SK-N-SH (cell line): Measurements from ENCODE around the gene FETUB.

Experiments
- EP300 ChIP-seq, 2 experiments: IDR thresholded peaks; 2 replicates each; pipeline versions ENCODE4 v1.4.0 to v1.6.1; 2012; ENCODE audit warnings: borderline replicate concordance in 1 of 2, low read depth in 1 of 2, low read length in 1 of 2
- EZH2phosphoT487 ChIP-seq: fragments of 200-600 bp; sonication (generic); IDR thresholded peaks from 2 replicates; pipeline ENCODE4 v1.6.1; 2017; ENCODE audit warnings: low read depth, mixed run types, mild to moderate bottlenecking, antibody characterized with exemption, moderate library complexity, borderline replicate concordance
- FOXJ3 ChIP-seq: sonication (generic); formaldehyde crosslinking; IDR thresholded peaks from 2 replicates; pipeline ENCODE4 v1.5.1; 2020; ENCODE audit warnings: mild to moderate bottlenecking, missing genetic modification reagents
- MXI1 ChIP-seq: IDR thresholded peaks from 2 replicates; pipeline ENCODE4 v1.6.1; 2012; ENCODE audit warnings: mild to moderate bottlenecking, low read depth, low read length, improper control_type of control experiment
- NRF1 ChIP-seq: IDR thresholded peaks from 2 replicates; pipeline ENCODE4 v1.6.1; 2012; ENCODE audit warnings: low read depth, mild to moderate bottlenecking, low read length
- POLR2AphosphoS5 ChIP-seq: IDR thresholded peaks from 2 replicates; pipeline ENCODE4 v1.6.1; 2012; ENCODE audit warnings: low read depth, low read length
- SIN3A ChIP-seq: IDR thresholded peaks from 2 replicates; pipeline ENCODE4 v1.6.1; 2012; ENCODE audit warnings: low read depth, mild to moderate bottlenecking, low read length, moderate library complexity, borderline replicate concordance
- TCF12 ChIP-seq: IDR thresholded peaks from 2 replicates; pipeline ENCODE4 v1.4.0; 2012
- TEAD4 ChIP-seq: IDR thresholded peaks from 2 replicates; pipeline ENCODE4 v1.4.0; 2012; ENCODE audit warnings: mild to moderate bottlenecking, borderline replicate concordance; ENCODE audit not compliant: insufficient read depth
- YY1 ChIP-seq: IDR thresholded peaks from 2 replicates; pipeline ENCODE4 v1.4.0; 2012; ENCODE audit warnings: low read depth, mild to moderate bottlenecking
- TF ChIP-seq, protein P1 (sequence below): fragments of 200-600 bp; sonication (generic); IDR thresholded peaks from 2 replicates; pipeline ENCODE4 v1.6.1; 2017; ENCODE audit warnings: antibody characterized with exemption, mild to moderate bottlenecking, moderate library complexity
- TF ChIP-seq, protein P2 (sequence below): IDR thresholded peaks from 2 replicates; pipeline ENCODE4 v1.4.0; 2012; ENCODE audit warnings: low read depth, borderline replicate concordance
- TF ChIP-seq, protein P3 (sequence below): IDR thresholded peaks from 2 replicates; pipeline ENCODE4 v1.6.1; 2012; ENCODE audit warnings: mild to moderate bottlenecking, low read depth, low read length, moderate library complexity

DNA sequence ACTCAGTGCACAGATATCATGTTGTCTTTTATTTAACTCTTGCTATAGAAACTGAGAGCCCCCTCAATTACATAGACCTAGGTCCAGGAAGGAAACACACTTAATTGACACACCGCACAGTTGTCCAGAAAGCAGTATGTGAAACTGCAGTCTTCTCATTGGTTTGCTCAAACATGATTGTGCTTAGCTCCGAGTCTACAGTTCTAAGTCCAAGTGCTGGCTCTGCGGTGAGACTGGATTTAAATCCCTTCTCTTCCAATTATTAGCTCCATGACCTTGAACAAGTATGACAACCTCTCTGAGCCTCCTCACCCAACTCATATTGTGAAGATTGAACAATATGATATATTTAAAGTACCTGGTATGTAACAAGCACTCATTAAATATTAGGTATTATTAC lies 46.3 kb upstream of the FETUB start:
- TF ChIP-seq EP300 (IDR thresholded peaks at IDR 0.05; ENCODE audit: borderline replicate concordance in 1 of 2, low read depth in 1 of 2, low read length in 1 of 2) (no peak), EZH2phosphoT487 (no peak), NRF1 (no peak), YY1 (no peak), FOXJ3 (CRISPR knock-in tag) (no peak), TEAD4 (no peak), POLR2AphosphoS5 (no peak), MXI1 (no peak), TCF12 (no peak), SIN3A (no peak)
- TF ChIP-seq, protein P1, sequence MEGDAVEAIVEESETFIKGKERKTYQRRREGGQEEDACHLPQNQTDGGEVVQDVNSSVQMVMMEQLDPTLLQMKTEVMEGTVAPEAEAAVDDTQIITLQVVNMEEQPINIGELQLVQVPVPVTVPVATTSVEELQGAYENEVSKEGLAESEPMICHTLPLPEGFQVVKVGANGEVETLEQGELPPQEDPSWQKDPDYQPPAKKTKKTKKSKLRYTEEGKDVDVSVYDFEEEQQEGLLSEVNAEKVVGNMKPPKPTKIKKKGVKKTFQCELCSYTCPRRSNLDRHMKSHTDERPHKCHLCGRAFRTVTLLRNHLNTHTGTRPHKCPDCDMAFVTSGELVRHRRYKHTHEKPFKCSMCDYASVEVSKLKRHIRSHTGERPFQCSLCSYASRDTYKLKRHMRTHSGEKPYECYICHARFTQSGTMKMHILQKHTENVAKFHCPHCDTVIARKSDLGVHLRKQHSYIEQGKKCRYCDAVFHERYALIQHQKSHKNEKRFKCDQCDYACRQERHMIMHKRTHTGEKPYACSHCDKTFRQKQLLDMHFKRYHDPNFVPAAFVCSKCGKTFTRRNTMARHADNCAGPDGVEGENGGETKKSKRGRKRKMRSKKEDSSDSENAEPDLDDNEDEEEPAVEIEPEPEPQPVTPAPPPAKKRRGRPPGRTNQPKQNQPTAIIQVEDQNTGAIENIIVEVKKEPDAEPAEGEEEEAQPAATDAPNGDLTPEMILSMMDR: no peak
- TF ChIP-seq, protein P2, sequence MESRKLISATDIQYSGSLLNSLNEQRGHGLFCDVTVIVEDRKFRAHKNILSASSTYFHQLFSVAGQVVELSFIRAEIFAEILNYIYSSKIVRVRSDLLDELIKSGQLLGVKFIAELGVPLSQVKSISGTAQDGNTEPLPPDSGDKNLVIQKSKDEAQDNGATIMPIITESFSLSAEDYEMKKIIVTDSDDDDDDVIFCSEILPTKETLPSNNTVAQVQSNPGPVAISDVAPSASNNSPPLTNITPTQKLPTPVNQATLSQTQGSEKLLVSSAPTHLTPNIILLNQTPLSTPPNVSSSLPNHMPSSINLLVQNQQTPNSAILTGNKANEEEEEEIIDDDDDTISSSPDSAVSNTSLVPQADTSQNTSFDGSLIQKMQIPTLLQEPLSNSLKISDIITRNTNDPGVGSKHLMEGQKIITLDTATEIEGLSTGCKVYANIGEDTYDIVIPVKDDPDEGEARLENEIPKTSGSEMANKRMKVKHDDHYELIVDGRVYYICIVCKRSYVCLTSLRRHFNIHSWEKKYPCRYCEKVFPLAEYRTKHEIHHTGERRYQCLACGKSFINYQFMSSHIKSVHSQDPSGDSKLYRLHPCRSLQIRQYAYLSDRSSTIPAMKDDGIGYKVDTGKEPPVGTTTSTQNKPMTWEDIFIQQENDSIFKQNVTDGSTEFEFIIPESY: no peak
- TF ChIP-seq, protein P3, sequence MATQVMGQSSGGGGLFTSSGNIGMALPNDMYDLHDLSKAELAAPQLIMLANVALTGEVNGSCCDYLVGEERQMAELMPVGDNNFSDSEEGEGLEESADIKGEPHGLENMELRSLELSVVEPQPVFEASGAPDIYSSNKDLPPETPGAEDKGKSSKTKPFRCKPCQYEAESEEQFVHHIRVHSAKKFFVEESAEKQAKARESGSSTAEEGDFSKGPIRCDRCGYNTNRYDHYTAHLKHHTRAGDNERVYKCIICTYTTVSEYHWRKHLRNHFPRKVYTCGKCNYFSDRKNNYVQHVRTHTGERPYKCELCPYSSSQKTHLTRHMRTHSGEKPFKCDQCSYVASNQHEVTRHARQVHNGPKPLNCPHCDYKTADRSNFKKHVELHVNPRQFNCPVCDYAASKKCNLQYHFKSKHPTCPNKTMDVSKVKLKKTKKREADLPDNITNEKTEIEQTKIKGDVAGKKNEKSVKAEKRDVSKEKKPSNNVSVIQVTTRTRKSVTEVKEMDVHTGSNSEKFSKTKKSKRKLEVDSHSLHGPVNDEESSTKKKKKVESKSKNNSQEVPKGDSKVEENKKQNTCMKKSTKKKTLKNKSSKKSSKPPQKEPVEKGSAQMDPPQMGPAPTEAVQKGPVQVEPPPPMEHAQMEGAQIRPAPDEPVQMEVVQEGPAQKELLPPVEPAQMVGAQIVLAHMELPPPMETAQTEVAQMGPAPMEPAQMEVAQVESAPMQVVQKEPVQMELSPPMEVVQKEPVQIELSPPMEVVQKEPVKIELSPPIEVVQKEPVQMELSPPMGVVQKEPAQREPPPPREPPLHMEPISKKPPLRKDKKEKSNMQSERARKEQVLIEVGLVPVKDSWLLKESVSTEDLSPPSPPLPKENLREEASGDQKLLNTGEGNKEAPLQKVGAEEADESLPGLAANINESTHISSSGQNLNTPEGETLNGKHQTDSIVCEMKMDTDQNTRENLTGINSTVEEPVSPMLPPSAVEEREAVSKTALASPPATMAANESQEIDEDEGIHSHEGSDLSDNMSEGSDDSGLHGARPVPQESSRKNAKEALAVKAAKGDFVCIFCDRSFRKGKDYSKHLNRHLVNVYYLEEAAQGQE: no peak
